Gastroesophageal sphincter (tissue), 4 donors: Measurements from ENCODE around the gene DRC1. TPM values are rescaled to one million over a fixed set of nuclear protein-coding genes. Genes with fewer than 3 reads are reported as not detected.
"Not testable (repeated sequence)": the region's sequence is repeated elsewhere in the genome, so short reads cannot be mapped to it uniquely, and the experiment has no call there.

ENCODE experiments used
- ATAC-seq: fragments of 150-250 bp; one replicate; pipeline ENCODE4 v1.9.1; 2016; ENCODE audit warnings: mild to moderate bottlenecking, moderate library complexity
- H3K27ac ChIP-seq, 4 donors: fragments of 200-600 bp; sonication (generic) in 3 of 4; 1 replicate in 3 of 4; 2 replicates in 1 of 4; pipeline ENCODE4 v1.5.1; 2016 to 2019
- H3K27me3 ChIP-seq: fragments of 200-600 bp; sonication (generic); one replicate; pipeline ENCODE4 v1.5.1; 2019
- H3K36me3 ChIP-seq, 2 donors: fragments of 200-600 bp; sonication (generic); one replicate each; pipeline ENCODE4 v1.5.1; 2019; ENCODE audit warnings: control low read depth in 1 of 2
- H3K4me1 ChIP-seq, 3 donors: fragments of 200-600 bp; sonication (generic); 1 replicate in 2 of 3; 2 replicates in 1 of 3; pipeline ENCODE4 v1.5.1; 2016 to 2019; ENCODE audit warnings: control low read depth in 2 of 3
- H3K4me3 ChIP-seq, 2 donors: fragments of 200-600 bp; sonication (generic); one replicate each; pipeline ENCODE4 v1.5.1; 2019; ENCODE audit warnings: mild to moderate bottlenecking in 1 of 2, moderate library complexity in 1 of 2
- H3K9me3 ChIP-seq, 3 donors: fragments of 200-600 bp; sonication (generic); one replicate each; pipeline ENCODE4 v1.5.1; 2017 to 2019; ENCODE audit warnings: control low read depth in 2 of 3
- CTCF ChIP-seq, 4 experiments: fragments of 200-600 bp in 2 of 4; fragments of 450-650 bp in 2 of 4; sonication (generic) in 1 of 4; IDR thresholded peaks; one replicate each; pipeline ENCODE4 v1.5.1; 2017 to 2019; ENCODE audit warnings: antibody characterized with exemption in 4 of 4, mild to moderate bottlenecking in 2 of 4, moderate library complexity in 2 of 4
- EP300 ChIP-seq: sonication (generic); formaldehyde crosslinking; IDR thresholded peaks from one replicate; pipeline ENCODE4 v1.6.1; 2017; ENCODE audit warnings: antibody characterized with exemption, mild to moderate bottlenecking
- POLR2A ChIP-seq, 2 donors: fragments of 450-650 bp; IDR thresholded peaks; one replicate each; pipeline ENCODE4 v1.6.1; 2017; ENCODE audit warnings: antibody characterized with exemption in 2 of 2, mild to moderate bottlenecking in 2 of 2, moderate library complexity in 1 of 2
- POLR2AphosphoS5 ChIP-seq: sonication (generic); formaldehyde crosslinking; IDR thresholded peaks from one replicate; pipeline ENCODE4 v1.6.1; 2017; ENCODE audit warnings: antibody characterized with exemption
- WGBS, 2 donors: methylation state at CpG; one replicate each; pipeline ENCODE4 v1.1.5; 2018; ENCODE audit warnings: low coverage in 1 of 2; 5-methylcytosine and 5-hydroxymethylcytosine counted together
- total RNA-seq, 4 donors: library from RNA; depleted of rRNA; stranded (reverse); fragments of >200 nt; gene quantifications; one replicate each; pipeline ENCODE4 v1.1.0, GENCODE V29; 2016

DRC1 gene
- total RNA-seq, result 1 to 10 TPM in 1 of 4 donors, under 1 TPM in 2, not detected in 1; 0.27 to 2.3 (median 0.54) TPM

GRCh38 chr2:26401739-26402541 is at the start of gene DRC1:
Gene DRC1 (plus strand): TSS chr2:26401920. CDS start chr2:26401990, 70 bp downstream.
- Histone ChIP-seq H3K27ac (peak within 1 kb of the TSS in 2 of 4 donors; percentile 8 to 14), H3K9me3 (no peaks in the 10 kb centered on the region), H3K27me3 (no peaks in the 10 kb centered on the region), H3K4me3 (peak within 1 kb of the TSS in 1 of 2 donors; percentile 48), H3K4me1 (peaks cover 0 to 14% (median 0%) of the 10 kb centered on the region in 3 donors), H3K36me3 (no peaks in the 10 kb centered on the region)
- TF ChIP-seq EP300, result no peak
- no peak for TF ChIP-seq CTCF (IDR thresholded peaks at IDR 0.05)
- no peak for TF ChIP-seq POLR2AphosphoS5
- peak; percentile 55 for ATAC-seq
- WGBS, 2 donors, result 32 to 33% methylated on average over 3 to 5 of the region's 63 CpGs

- TF ChIP-seq POLR2A (IDR thresholded peaks at IDR 0.05) (no peak), CTCF (IDR thresholded peaks at IDR 0.05) (no peak), EP300 (no peak), POLR2AphosphoS5 (no peak)
- Histone ChIP-seq H3K4me3 (no peak overlapping the region), H3K9me3 (no peaks in the 10 kb centered on the region), H3K4me1 (peaks cover 0 to 14% (median 0%) of the 10 kb centered on the region in 3 donors), H3K27ac (no peak overlapping the region), H3K27me3 (no peaks in the 10 kb centered on the region), H3K36me3 (no peaks in the 10 kb centered on the region)
- ATAC-seq, result no peak
- 100% methylated on average over 1 of the region's 1 CpG for WGBS, 2 donors
These were observed 48.8 kb upstream of the DRC1 start for GRCh38 chr2:26352892-26353291.

- H3K4me3 ChIP-seq, H3K27me3 ChIP-seq, ATAC-seq, H3K36me3 ChIP-seq, H3K27ac ChIP-seq, H3K4me1 ChIP-seq, H3K9me3 ChIP-seq: not testable (repeated sequence)
- 97 to 99% methylated on average over 11 of the region's 16 CpGs for WGBS, 2 donors
These were observed 47.3 kb upstream of the DRC1 start for GRCh38 chr2:26354469-26354868.

- H3K4me1 ChIP-seq, result peaks cover 0 to 7% (median 0%) of the 10 kb centered on the region in 3 donors
- no peak for TF ChIP-seq POLR2A (IDR thresholded peaks at IDR 0.05)
- no peak for TF ChIP-seq CTCF (IDR thresholded peaks at IDR 0.05)
- no peak for TF ChIP-seq POLR2AphosphoS5
- TF ChIP-seq EP300, result no peak
- H3K36me3 ChIP-seq, result no peaks in the 10 kb centered on the region
- WGBS, 2 donors, result 46 to 74% methylated on average over 4 to 9 of the region's 9 CpGs
- ATAC-seq, result no peak
- no peak overlapping the region for H3K27ac ChIP-seq
- H3K27me3 ChIP-seq, result no peaks in the 10 kb centered on the region
- no peaks in the 10 kb centered on the region for H3K9me3 ChIP-seq
- H3K4me3 ChIP-seq, result no peak overlapping the region
These were observed 46.4 kb upstream of the DRC1 start for GRCh38 chr2:26355038-26355995.

GRCh38 chr2:26356111-26356510 is 45.6 kb upstream of the DRC1 start:
- TF ChIP-seq EP300, result no peak
- TF ChIP-seq POLR2AphosphoS5, result no peak
- TF ChIP-seq POLR2A (IDR thresholded peaks at IDR 0.05), result no peak
- no peak for TF ChIP-seq CTCF (IDR thresholded peaks at IDR 0.05)
- Histone ChIP-seq H3K27me3 (no peaks in the 10 kb centered on the region), H3K4me3 (no peak overlapping the region), H3K27ac (no peak overlapping the region), H3K9me3 (no peaks in the 10 kb centered on the region), H3K36me3 (no peaks in the 10 kb centered on the region), H3K4me1 (peaks cover 0 to 7% (median 0%) of the 10 kb centered on the region in 3 donors)
- WGBS, 2 donors, result 100% methylated on average over 1 to 2 of the region's 2 CpGs
- no peak for ATAC-seq
